Lower lobe of right lung (tissue), 2 donors: ENCODE results near the gene PPM1A. TPM values are rescaled to one million over a fixed set of nuclear protein-coding genes. Genes with fewer than 3 reads are reported as not detected.

Experiments
- ATAC-seq, 2 donors: fragments of 200-7000 bp; cut with Tn5 transposase; one replicate each; pipeline ENCODE4 v1.9.1; 2020 to 2022; ENCODE audit warnings: mild to moderate bottlenecking in 2 of 2, moderate library complexity in 2 of 2
- DNase-seq: peaks from one replicate; pipeline ENCODE4 v3.0.0-alpha.2; 2020
- H3K27ac ChIP-seq: fragments of 200-600 bp; one replicate; pipeline ENCODE4 v1.8.0; 2022
- H3K27me3 ChIP-seq: fragments of 200-600 bp; one replicate; pipeline ENCODE4 v1.8.0; 2022; ENCODE audit warnings: low read depth
- H3K36me3 ChIP-seq: fragments of 200-600 bp; one replicate; pipeline ENCODE4 v1.8.0; 2022; ENCODE audit warnings: mild to moderate bottlenecking
- H3K4me1 ChIP-seq: fragments of 200-600 bp; one replicate; pipeline ENCODE4 v1.8.0; 2022
- H3K4me3 ChIP-seq: fragments of 200-600 bp; one replicate; pipeline ENCODE4 v1.8.0; 2022; ENCODE audit warnings: mild to moderate bottlenecking
- H3K9me3 ChIP-seq: fragments of 200-600 bp; one replicate; pipeline ENCODE4 v1.8.0; 2022
- intact Hi-C: fragments of 100-400 bp; cut with DNase I; formaldehyde crosslinking; loops from one replicate; pipeline ENCODE4 v1.11.0; 2022
- total RNA-seq: library from RNA; stranded (reverse); fragmentation: NEBNext Ultra II Directional; extraction: Animal tissue kit (Norgen Biotek cat#: 25700); gene quantifications from one replicate; pipeline ENCODE4 v1.2.1, GENCODE V29; 2021
- TF ChIP-seq, protein P1 (sequence below): fragments of 200-600 bp; IDR thresholded peaks from one replicate; pipeline ENCODE4 v1.8.0; 2022; ENCODE audit warnings: antibody characterized with exemption, mild to moderate bottlenecking
- donor health status: DM: no; HTN: yes; CAD: no; lungs with severe emphysema.

Gene PPM1A
- total RNA-seq, 1 donor from 2014 or later = 58.0 TPM

- ATAC-seq = no peak
- TF ChIP-seq, protein P1, sequence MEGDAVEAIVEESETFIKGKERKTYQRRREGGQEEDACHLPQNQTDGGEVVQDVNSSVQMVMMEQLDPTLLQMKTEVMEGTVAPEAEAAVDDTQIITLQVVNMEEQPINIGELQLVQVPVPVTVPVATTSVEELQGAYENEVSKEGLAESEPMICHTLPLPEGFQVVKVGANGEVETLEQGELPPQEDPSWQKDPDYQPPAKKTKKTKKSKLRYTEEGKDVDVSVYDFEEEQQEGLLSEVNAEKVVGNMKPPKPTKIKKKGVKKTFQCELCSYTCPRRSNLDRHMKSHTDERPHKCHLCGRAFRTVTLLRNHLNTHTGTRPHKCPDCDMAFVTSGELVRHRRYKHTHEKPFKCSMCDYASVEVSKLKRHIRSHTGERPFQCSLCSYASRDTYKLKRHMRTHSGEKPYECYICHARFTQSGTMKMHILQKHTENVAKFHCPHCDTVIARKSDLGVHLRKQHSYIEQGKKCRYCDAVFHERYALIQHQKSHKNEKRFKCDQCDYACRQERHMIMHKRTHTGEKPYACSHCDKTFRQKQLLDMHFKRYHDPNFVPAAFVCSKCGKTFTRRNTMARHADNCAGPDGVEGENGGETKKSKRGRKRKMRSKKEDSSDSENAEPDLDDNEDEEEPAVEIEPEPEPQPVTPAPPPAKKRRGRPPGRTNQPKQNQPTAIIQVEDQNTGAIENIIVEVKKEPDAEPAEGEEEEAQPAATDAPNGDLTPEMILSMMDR = no peak
- intact Hi-C loops = no loop called here
- no peak for DNase-seq
- H3K36me3 ChIP-seq = no peaks in the 10 kb centered on the region
- no peak overlapping the region for H3K4me3 ChIP-seq
- no peaks in the 10 kb centered on the region for H3K9me3 ChIP-seq
- H3K27me3 ChIP-seq = no peaks in the 10 kb centered on the region
- no peak overlapping the region for H3K27ac ChIP-seq
- H3K4me1 ChIP-seq = peaks cover 44% of the 10 kb centered on the region
Observed at GRCh38 chr14:60273956-60274355, 24.9 kb downstream of the PPM1A start.

- Histone ChIP-seq H3K4me3 (no peak overlapping the region), H3K9me3 (no peaks in the 10 kb centered on the region), H3K27me3 (no peaks in the 10 kb centered on the region), H3K27ac (no peak overlapping the region), H3K36me3 (no peaks in the 10 kb centered on the region), H3K4me1 (peaks cover 44% of the 10 kb centered on the region)
- ATAC-seq (no peak), DNase-seq (no peak)
- TF ChIP-seq, protein P1 = no peak
- intact Hi-C loops = no loop called here
Observed at GRCh38 chr14:60274448-60274847, 25.4 kb downstream of the PPM1A start.

- Histone ChIP-seq H3K36me3 (no peaks in the 10 kb centered on the region), H3K27ac (no peak overlapping the region), H3K9me3 (no peaks in the 10 kb centered on the region), H3K4me3 (no peak overlapping the region), H3K4me1 (peaks cover 44% of the 10 kb centered on the region), H3K27me3 (no peaks in the 10 kb centered on the region)
- ATAC-seq (no peak), DNase-seq (no peak)
- TF ChIP-seq, protein P1 = no peak
- intact Hi-C loops = no loop called here
Observed at GRCh38 chr14:60275932-60276331, 26.9 kb downstream of the PPM1A start.

DNA sequence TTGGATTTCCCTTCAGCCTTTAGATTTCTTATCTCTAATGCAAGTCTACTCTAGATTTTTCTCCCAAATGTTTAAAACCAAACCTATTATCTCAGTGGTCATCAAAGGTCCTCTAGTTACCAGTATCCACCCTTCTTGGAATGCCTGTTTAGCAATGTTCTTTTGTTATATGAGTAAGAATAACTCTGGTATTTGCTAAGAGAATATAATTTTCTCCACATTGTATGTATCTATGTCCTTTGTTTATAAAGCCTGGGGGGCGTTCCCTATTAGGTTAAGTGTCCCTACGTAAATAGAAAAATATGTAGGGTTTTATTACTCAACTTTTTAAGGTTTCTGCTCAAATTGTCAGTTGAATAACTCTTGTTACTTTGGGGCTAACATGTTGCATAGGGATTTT is 27.3 kb downstream of the PPM1A start:
- DNase-seq (no peak), ATAC-seq (no peak)
- TF ChIP-seq, protein P1 = no peak

DNA sequence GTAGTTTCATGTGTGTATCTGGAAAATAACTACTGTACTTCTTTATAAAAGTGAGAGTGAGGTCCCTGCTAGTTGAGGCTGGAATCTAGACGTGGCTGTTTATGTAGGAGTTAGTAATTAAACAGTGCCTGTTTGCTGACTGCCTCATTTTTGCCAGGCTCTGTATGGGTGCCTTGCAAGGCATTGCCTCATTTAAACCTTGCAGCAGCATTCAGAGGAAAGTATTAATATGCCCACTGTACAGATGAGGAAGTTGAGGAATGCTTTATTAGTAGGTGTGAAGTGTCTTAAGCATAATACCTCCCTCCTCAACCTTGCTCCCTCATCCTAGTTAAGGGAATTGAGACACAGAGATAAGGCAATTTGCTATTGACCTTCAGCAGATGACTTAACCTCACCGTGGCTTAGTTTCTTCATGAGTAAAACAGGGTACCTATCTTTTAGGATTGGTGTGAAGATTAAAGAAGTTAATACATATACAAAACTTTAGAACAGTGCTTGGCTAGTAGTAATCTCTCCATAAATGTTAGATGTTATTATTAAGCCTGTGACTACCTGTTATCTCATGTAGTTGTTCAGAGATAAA is 28.7 kb downstream of the PPM1A start:
- peaks cover 3% of the 10 kb centered on the region for H3K36me3 ChIP-seq
- no peaks in the 10 kb centered on the region for H3K9me3 ChIP-seq
- DNase-seq (no peak), ATAC-seq (no peak)
- H3K4me3 ChIP-seq = no peak overlapping the region
- peaks cover 30% of the 10 kb centered on the region for H3K4me1 ChIP-seq
- no peaks in the 10 kb centered on the region for H3K27me3 ChIP-seq
- TF ChIP-seq, protein P1 = no peak
- no peak overlapping the region for H3K27ac ChIP-seq
- intact Hi-C loops = no loop called here

More for the DNA sequence above, 27.3 kb downstream of the PPM1A start:
- intact Hi-C loops = no loop called here
- Histone ChIP-seq H3K27me3 (no peaks in the 10 kb centered on the region), H3K27ac (no peak overlapping the region), H3K4me1 (peaks cover 41% of the 10 kb centered on the region), H3K36me3 (no peaks in the 10 kb centered on the region), H3K9me3 (no peaks in the 10 kb centered on the region), H3K4me3 (no peak overlapping the region)
